Measurements from ENCODE around the gene PCSK6.

DNA sequence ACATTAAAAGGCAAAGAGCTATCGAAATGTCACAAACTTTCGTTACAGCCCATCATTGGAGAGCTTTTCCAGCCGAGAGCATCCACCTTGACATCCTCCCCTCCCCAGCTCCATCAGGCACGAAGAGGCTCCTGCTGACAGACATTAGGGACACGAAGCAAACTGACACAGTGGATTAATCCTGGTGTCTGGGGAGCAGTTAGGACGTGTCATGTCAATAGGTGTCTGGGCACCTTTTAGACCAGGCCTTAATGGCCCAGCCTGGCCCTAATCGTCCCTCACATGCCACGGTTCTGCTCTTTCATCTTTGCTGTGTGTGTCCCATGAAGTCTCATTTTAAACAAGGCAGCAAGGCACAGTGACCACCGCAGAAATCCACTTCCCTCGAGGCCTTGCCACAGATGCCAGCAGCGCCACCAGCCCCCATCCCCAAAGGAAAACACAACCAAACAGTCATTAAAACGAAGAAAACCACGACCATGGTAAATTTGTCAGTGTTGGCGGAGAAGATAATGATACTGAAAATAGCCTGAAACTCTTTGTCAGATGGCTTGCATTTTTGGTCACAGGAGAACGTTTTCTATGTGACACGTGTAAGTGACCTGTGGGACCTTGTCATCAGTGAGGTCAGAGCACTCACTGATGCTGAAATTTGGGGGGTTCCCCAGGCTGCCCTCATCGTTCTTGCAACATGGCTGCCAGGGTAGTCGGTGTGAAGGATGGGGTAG, 16.3 kb upstream of the PCSK6 start:
- TF ChIP-seq, protein P1, sequence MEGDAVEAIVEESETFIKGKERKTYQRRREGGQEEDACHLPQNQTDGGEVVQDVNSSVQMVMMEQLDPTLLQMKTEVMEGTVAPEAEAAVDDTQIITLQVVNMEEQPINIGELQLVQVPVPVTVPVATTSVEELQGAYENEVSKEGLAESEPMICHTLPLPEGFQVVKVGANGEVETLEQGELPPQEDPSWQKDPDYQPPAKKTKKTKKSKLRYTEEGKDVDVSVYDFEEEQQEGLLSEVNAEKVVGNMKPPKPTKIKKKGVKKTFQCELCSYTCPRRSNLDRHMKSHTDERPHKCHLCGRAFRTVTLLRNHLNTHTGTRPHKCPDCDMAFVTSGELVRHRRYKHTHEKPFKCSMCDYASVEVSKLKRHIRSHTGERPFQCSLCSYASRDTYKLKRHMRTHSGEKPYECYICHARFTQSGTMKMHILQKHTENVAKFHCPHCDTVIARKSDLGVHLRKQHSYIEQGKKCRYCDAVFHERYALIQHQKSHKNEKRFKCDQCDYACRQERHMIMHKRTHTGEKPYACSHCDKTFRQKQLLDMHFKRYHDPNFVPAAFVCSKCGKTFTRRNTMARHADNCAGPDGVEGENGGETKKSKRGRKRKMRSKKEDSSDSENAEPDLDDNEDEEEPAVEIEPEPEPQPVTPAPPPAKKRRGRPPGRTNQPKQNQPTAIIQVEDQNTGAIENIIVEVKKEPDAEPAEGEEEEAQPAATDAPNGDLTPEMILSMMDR (IDR thresholded peaks at IDR 0.05), result no peak
- TF ChIP-seq POLR2A (IDR thresholded peaks at IDR 0.05), result no peak
